Activated gamma-delta T cell (primary cell): ENCODE data around the gene MCU.
"Not testable (repeated sequence)": the region's sequence is repeated elsewhere in the genome, so short reads cannot be mapped to it uniquely, and the experiment has no call there.

Experiments used
- DNase-seq: peaks from one replicate; lab custom pipeline; 2025; lab: John Stamatoyannopoulos, UW

MCU gene

DNA sequence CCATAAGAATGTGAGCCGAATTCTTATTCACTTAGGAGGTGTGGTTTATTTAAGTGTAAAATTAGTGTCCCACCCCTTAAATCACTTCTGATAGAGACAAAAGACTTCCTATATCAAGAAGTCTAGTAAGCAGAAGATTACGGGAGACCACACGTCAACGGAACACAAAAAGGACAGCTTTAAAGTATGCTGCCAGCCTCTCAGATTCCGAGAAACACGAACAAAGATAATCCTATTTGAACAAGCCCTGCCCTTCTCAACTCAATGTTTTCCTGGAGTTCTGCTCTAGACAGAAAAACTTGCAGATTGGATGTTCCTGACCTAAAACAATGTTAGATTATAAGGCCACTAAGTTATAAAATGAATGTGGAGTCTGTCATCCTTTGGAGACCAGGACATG is 4.9 kb upstream of the MCU start:
- DNase-seq: no peak

DNA sequence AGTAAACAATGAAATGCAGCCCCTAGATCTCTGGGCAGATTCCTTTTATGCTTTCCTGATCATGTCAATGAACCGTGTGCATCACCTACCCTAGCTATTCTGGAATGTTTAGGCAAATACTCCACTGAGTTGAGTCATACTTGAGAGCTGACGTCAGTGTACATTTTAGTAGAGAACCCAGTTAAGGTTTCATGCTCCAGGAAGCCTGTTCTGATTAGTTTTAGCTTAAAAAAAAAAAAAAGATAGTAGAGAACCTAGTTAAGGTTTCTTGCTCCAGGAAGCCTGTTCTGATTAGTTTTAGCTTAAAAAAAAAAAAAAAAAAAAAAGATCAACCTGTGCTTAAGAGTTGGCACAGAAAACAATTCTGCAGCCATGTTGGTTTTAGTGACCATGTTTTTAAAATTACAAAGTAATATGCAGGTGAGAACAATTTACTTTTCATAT is 3.7 kb upstream of the MCU start:
- DNase-seq: no peak

GRCh38 chr10:72689660-72690059 is 2.3 kb upstream of the MCU start:
- no peak for DNase-seq

GRCh38 chr10:72690071-72690755 is 1.7 kb upstream of the MCU start:
- DNase-seq: no peak

GRCh38 chr10:72691470-72691862 is 477 bp upstream of the MCU start:
- DNase-seq: no peak

DNA sequence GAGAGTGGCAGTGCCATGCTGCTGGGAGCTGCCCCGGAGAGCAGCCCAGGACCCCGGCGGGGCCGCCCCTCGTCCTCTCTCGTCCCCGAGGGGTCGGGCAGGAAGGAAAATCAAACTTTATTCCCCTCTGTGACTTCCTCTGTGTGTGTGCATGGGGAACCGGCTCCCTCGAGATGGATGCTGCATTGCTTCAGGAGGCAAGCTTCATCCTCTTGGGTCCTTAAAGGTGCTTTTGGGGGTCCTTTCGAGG is 726 bp downstream of the MCU start:
- no peak for DNase-seq

- no peak for DNase-seq
Observed at GRCh38 chr10:72692994-72693781, 1.2 kb downstream of the MCU start.

- no peak for DNase-seq
Observed at GRCh38 chr10:72694476-72695369, 2.8 kb downstream of the MCU start.

DNA sequence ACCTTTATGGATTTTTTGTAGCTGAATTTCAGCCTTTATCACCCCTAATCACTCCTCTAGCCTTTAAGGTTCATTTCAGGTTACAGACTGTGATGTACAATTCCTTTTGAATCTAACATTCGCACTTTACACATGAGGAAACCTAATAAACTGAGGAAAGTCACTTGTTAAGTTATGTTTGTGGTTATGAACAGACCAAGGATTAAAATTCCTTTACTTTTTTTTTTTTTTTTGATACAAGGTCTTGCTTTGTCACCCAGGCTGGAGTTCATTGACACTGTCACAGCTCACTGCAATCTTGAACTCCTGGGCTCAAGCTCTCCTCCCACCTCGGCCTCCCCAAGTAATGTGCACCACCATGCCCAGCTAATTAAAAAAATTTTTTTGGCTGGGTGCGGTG is 3.6 kb downstream of the MCU start:
- DNase-seq: no peak

DNA sequence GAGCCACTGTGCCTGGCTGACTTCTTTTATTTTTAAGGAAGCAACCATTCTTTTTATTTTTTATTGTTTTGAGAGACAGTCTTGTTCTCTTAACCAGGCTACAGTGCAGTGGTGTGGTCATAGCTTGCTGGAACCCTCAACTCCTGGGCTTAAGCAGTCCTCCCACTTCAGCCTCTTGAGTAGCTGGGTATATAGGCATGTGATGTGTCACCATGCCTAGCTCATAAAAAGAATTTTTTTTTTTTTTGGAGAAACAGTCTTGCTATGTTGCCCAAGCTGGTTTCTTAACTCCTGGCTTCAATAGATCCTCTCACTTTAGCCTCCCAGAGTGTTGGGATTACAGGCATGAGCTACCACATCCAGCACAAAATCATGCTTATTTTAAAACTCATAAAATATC is 5.8 kb downstream of the MCU start:
- no peak for DNase-seq

GRCh38 chr10:72702465-72702864 is 10.5 kb downstream of the MCU start:
- not testable (repeated sequence) for DNase-seq

- DNase-seq: no peak
Observed at GRCh38 chr10:72702868-72703581, 11.1 kb downstream of the MCU start.

GRCh38 chr10:72704117-72704516 is 12.2 kb downstream of the MCU start:
- no peak for DNase-seq

DNA sequence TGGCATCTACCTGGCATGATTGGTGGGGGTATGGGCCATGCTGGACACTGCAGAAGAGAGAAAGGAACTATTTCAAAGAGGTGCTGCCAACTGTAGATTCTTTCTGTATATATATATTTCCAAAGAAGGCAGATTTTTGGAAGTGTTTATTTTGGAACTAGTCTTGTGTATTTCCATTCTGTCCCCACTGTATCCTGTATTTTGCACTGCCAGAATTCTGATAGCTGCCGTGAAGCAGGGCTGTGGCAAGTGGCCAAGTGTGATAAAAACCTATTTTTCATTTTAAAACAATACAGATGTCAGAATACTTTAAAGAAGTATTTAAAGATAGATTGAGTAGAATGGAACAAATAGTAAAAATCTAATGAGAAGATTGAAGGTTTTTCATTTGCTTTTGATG is 17.1 kb downstream of the MCU start:
- no peak for DNase-seq

DNA sequence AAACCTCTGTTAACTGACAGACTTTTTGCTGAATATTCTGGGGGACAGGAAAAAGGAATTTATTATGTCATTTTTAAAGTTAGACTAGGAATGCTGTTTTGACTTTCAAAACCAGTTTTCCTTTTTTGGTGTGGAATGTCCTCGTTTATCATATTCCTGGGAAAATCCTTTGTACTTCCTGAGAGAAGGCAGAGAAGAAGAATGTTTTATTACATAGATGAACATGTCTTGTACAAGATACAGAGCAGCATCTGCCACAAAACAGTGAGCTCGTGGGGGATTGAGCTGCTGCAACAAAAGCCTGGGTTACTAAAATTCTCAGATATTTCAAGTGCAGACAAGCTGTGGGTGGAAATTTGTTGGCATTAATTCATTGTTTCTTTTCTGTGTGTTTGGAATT is 20.2 kb downstream of the MCU start:
- no peak for DNase-seq

- no peak for DNase-seq
Observed at GRCh38 chr10:72719941-72720592, 28.1 kb downstream of the MCU start.

- DNase-seq: no peak
Observed at GRCh38 chr10:72720814-72721660, 29.1 kb downstream of the MCU start.

- no peak for DNase-seq
Observed at GRCh38 chr10:72727130-72727529, 35.2 kb downstream of the MCU start.

GRCh38 chr10:72728462-72728861 is 36.5 kb downstream of the MCU start:
- DNase-seq: no peak

DNA sequence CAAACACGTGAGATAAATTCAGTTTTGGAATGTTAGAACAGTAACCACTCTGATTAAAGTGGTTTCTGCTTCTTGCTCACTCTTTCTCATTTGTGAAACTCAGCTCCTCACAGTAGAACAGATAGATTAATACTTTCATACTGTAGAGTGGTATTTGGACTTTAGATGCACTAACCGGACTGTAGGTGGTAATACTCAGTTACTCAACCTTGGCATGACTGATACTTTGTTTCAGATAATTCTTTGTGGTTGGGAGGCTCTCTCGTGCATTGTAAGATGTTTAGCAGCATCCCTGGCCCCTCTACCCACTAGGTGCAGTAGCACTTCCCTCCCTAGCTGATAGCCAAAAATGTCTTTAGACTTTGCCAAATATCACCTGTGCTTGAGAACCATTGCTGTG is 37.6 kb downstream of the MCU start:
- no peak for DNase-seq

DNA sequence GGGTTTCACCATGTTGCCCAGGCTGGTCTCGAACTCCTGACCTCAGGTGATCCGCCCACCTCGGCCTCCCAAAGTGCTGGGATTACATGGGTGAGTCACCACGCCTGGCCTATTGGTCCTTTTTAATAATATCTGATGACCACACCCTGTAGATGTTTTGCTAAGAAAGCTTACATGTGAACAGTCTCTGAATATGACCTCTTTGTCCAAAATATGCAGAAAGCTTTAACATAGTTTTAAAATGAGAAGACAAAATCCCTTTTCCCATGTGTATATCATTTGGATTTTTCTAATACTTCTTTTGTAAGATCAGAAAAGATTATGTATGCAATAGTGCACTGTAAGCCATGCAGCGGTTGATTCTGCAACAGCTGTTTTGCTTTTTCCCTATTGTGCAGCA is 38.5 kb downstream of the MCU start:
- no peak for DNase-seq
